Endothelial cell of umbilical vein (primary cell): ENCODE measurements around the gene RNMT. TPM values are rescaled to one million over a fixed set of nuclear protein-coding genes. Genes with fewer than 3 reads are reported as not detected.
A peak's percentile ranks its signal among the peaks of the same experiment; 100 is the strongest.

Experiments used
- BruUV-seq: library from RNA; stranded (reverse); fragments of 400-500 nt; replicated peaks from 2 replicates; lab custom pipeline; 2021; lab: Mats Ljungman, UMichigan
- CTCF ChIA-PET: fragments of 300-600, 350-600 bp; sonication (Branson Sonifier 250); formaldehyde crosslinking; loops from one replicate; lab custom pipeline; 2021; ENCODE audit warnings: antibody characterized with exemption, inconsistent platforms; lab: Charles Lee
- POLR2A ChIA-PET: fragments of 300-600, 350-600 bp; sonication (Branson Sonifier 250); formaldehyde crosslinking; loops from one replicate; lab custom pipeline; 2021; ENCODE audit warnings: antibody characterized with exemption, inconsistent platforms; lab: Charles Lee
- DNase-seq: peaks from one replicate; pipeline ENCODE4 v3.0.0-alpha.2; 2011; ENCODE audit warnings: low read depth, low spot score
- FAIRE-seq: peaks from 2 replicates; lab custom pipeline; 2011; peaks lifted over from hg19 to GRCh38; lab: Jason Lieb, UNC
- H2AFZ ChIP-seq: 2 replicates; pipeline ENCODE4 v1.6.0; 2012; ENCODE audit warnings: low read depth, low read length, control low read depth, inconsistent platforms
- H3K27ac ChIP-seq: 2 replicates; pipeline ENCODE4 v1.5.1; 2011; ENCODE audit warnings: low read depth, mild to moderate bottlenecking, control low read depth, low read length, moderate library complexity; ENCODE audit not compliant: insufficient read depth
- H3K27me3 ChIP-seq, 2 experiments: 2 replicates each; pipeline versions ENCODE4 v1.6.0 to v1.6.1; 2011; ENCODE audit warnings: low read length in 2 of 2, mixed read lengths in 1 of 2; ENCODE audit not compliant: control insufficient read depth in 2 of 2, insufficient read depth in 2 of 2
- H3K36me3 ChIP-seq, 2 experiments: 2 replicates in 1 of 2; 3 replicates in 1 of 2; pipeline ENCODE4 v1.5.1; 2011; ENCODE audit warnings: low read length in 2 of 2, mild to moderate bottlenecking in 1 of 2, moderate library complexity in 1 of 2; ENCODE audit not compliant: control insufficient read depth in 2 of 2, insufficient read depth in 2 of 2; ENCODE audit errors: extremely low read depth in 1 of 2
- H3K4me1 ChIP-seq: 3 replicates; pipeline ENCODE4 v1.5.1; 2011; ENCODE audit warnings: mild to moderate bottlenecking, low read length; ENCODE audit not compliant: control insufficient read depth, insufficient read depth; ENCODE audit errors: extremely low read depth
- H3K4me2 ChIP-seq: 2 replicates; pipeline ENCODE4 v1.6.1; 2011; ENCODE audit warnings: low read length, control low read depth, mixed read lengths; ENCODE audit not compliant: insufficient read depth
- H3K4me3 ChIP-seq, 3 experiments: fragments of 200-600 bp in 1 of 3; sonication (generic), shearing (Covaris generic) in 1 of 3; replicated peaks in 1 of 3; 2 replicates each; pipeline ENCODE4 v1.5.1; 2011 to 2016; ENCODE audit warnings: control low read depth in 3 of 3, low read length in 3 of 3, mild to moderate bottlenecking in 2 of 3, inconsistent platforms in 1 of 3, low read depth in 1 of 3, moderate library complexity in 1 of 3; ENCODE audit not compliant: insufficient read depth in 1 of 3
- H3K79me2 ChIP-seq: 2 replicates; pipeline ENCODE4 v1.6.0; 2012; ENCODE audit warnings: low read length, inconsistent platforms; ENCODE audit not compliant: control insufficient read depth, insufficient read depth
- H3K9ac ChIP-seq: replicated peaks from 2 replicates; pipeline ENCODE3; 2011; ENCODE audit warnings: low read length, control low read depth; ENCODE audit not compliant: insufficient read depth; ENCODE audit errors: extremely low read depth
- H3K9me1 ChIP-seq: replicated peaks from 3 replicates; pipeline ENCODE4 v1.6.0; 2011; ENCODE audit warnings: mild to moderate bottlenecking, low read length; ENCODE audit not compliant: control insufficient read depth, insufficient read depth; ENCODE audit errors: extremely low read depth
- H3K9me3 ChIP-seq: replicated peaks from 2 replicates; pipeline ENCODE4 v1.5.1; 2012; ENCODE audit warnings: low read length, inconsistent platforms; ENCODE audit not compliant: control insufficient read depth, insufficient read depth
- H4K20me1 ChIP-seq: replicated peaks from 2 replicates; pipeline ENCODE3; 2011; ENCODE audit warnings: mild to moderate bottlenecking, low read length; ENCODE audit not compliant: control insufficient read depth, insufficient read depth; ENCODE audit errors: extremely low read depth
- CTCF ChIP-seq, 2 donors: IDR thresholded peaks; 1 replicate in 1 of 2; 2 replicates in 1 of 2; pipeline ENCODE4 v1.5.1; 2011; ENCODE audit warnings: low read length in 2 of 2, mild to moderate bottlenecking in 2 of 2, moderate library complexity in 2 of 2, control low read depth in 1 of 2, inconsistent platforms in 1 of 2, low read depth in 1 of 2; ENCODE audit not compliant: insufficient read depth in 1 of 2; ENCODE audit errors: extremely low read depth in 1 of 2
- EZH2 ChIP-seq: IDR thresholded peaks from 2 replicates; pipeline ENCODE4 v1.6.1; 2012; ENCODE audit warnings: borderline replicate concordance, low read depth, mild to moderate bottlenecking, moderate library complexity, low read length, inconsistent platforms; ENCODE audit not compliant: severe bottlenecking
- FOS ChIP-seq: IDR thresholded peaks from 2 replicates; pipeline ENCODE4 v1.6.1; 2011; ENCODE audit warnings: mild to moderate bottlenecking, low read length, moderate library complexity, borderline replicate concordance; ENCODE audit not compliant: insufficient read depth
- GATA2 ChIP-seq: IDR thresholded peaks from 2 replicates; pipeline ENCODE4 v1.7.0; 2011; ENCODE audit warnings: low read depth, mild to moderate bottlenecking, moderate library complexity, mixed read lengths, low read length; ENCODE audit not compliant: insufficient read length, insufficient read depth
- MAX ChIP-seq: IDR thresholded peaks from 2 replicates; pipeline ENCODE4 v1.6.1; 2011; ENCODE audit not compliant: insufficient read depth, insufficient read length
- MYC ChIP-seq: IDR thresholded peaks from one replicate; pipeline ENCODE4 v1.6.1; 2011; ENCODE audit warnings: mild to moderate bottlenecking, low read depth, low read length
- POLR2A ChIP-seq: IDR thresholded peaks from 2 replicates; pipeline ENCODE4 v1.6.1; 2012; ENCODE audit warnings: low read depth, mild to moderate bottlenecking, control low read depth, low read length
- POLR2AphosphoS5 ChIP-seq: IDR thresholded peaks from 2 replicates; pipeline ENCODE4 v1.6.1; 2012; ENCODE audit warnings: low read depth, mild to moderate bottlenecking, control low read depth, low read length, moderate library complexity; ENCODE audit not compliant: insufficient read depth
- dilution Hi-C: fragments of 300-500 bp; cut with MboI; formaldehyde crosslinking; loops from one replicate; pipeline ENCODE4 v1.15.0; 2019; ENCODE audit warnings: low sequenced_read_pairs; ENCODE audit not compliant: extremely low pct_ligation_motif_present
- intact Hi-C: fragments of 100-400 bp; cut with micrococcal nuclease; formaldehyde crosslinking; loops from one replicate; pipeline ENCODE4 v1.10.0; 2022
- polyA plus RNA-seq, 4 experiments: library from polyadenylated mRNA; depleted of rRNA in 3 of 4; stranded (reverse) in 3 of 4; unstranded in 1 of 4; fragments of >200 nt; gene quantifications; 2 replicates each; pipeline versions ENCODE4 v1.2.1 to v1.2.3, GENCODE V29; 2011 to 2012; ENCODE audit warnings: missing spikeins in 1 of 4
- total RNA-seq: library from RNA; stranded (reverse); gene quantifications from 2 replicates; pipeline ENCODE4 v1.2.3, GENCODE V29; 2021

RNMT gene
- total and polyA plus RNA-seq, 2 donors (not counting 3 experiments of a cell fraction or from before 2014, with no cell fraction given), result 9.8 to 29.5 TPM

GRCh38 chr18:13725566-13726231 is 774 bp upstream of the RNMT start:
- ChIA-PET CTCF (interaction anchor here (1.9 kb wide), 1 partner anchor 168 kb away, joined by 8 read pairs; no protein-coding TSS in a partner anchor), POLR2A (no interaction called here)
- no peak for TF ChIP-seq EZH2
- no peak for TF ChIP-seq CTCF (IDR thresholded peaks at IDR 0.05; ENCODE audit: extremely low read depth in 1 of 2, insufficient read depth in 1 of 2, low read depth in 1 of 2, low read length in 2 of 2)
- no peak for TF ChIP-seq MYC
- TF ChIP-seq POLR2AphosphoS5, result no peak
- TF ChIP-seq POLR2A, result no peak
- TF ChIP-seq MAX, result no peak
- no peak for TF ChIP-seq FOS
- TF ChIP-seq GATA2, result no peak
- H3K27ac ChIP-seq, result peak overlapping the region; percentile 21
- H3K9ac ChIP-seq, result peak overlapping the region; percentile 65
- intact Hi-C loops, result loop anchor here (1.0 to 10.0 kb wide), 3 partner anchors 72 to 261 kb away; no protein-coding TSS in a partner anchor
- H3K79me2 ChIP-seq, result peaks cover 79% of the 10 kb centered on the region
- DNase-seq (peak; percentile 22), FAIRE-seq (peak; percentile 64)
- no peaks in the 10 kb centered on the region for H3K9me3 ChIP-seq
- no peaks in the 10 kb centered on the region for H4K20me1 ChIP-seq
- H3K4me3 ChIP-seq, result peak overlapping the region; percentile 78 to 98 (median 88)
- BruUV-seq, result TSS peak; percentile 35
- peaks cover 19% of the 10 kb centered on the region for H3K4me1 ChIP-seq
- peak overlapping the region; percentile 62 for H2AFZ ChIP-seq
- peak overlapping the region; percentile 95 for H3K4me2 ChIP-seq
- H3K36me3 ChIP-seq, result no peaks in the 10 kb centered on the region
- no peaks in the 10 kb centered on the region for H3K27me3 ChIP-seq
- dilution Hi-C loops, result no loop called here
- no peaks in the 10 kb centered on the region for H3K9me1 ChIP-seq
